ENCODE measurements around the gene PIGS. TPM values are rescaled to one million over a fixed set of nuclear protein-coding genes. Genes with fewer than 3 reads are reported as not detected.

The PIGS gene
- polyA plus RNA-seq, 3 donors: 59.4 to 87.5 (median 84.9) TPM

DNA sequence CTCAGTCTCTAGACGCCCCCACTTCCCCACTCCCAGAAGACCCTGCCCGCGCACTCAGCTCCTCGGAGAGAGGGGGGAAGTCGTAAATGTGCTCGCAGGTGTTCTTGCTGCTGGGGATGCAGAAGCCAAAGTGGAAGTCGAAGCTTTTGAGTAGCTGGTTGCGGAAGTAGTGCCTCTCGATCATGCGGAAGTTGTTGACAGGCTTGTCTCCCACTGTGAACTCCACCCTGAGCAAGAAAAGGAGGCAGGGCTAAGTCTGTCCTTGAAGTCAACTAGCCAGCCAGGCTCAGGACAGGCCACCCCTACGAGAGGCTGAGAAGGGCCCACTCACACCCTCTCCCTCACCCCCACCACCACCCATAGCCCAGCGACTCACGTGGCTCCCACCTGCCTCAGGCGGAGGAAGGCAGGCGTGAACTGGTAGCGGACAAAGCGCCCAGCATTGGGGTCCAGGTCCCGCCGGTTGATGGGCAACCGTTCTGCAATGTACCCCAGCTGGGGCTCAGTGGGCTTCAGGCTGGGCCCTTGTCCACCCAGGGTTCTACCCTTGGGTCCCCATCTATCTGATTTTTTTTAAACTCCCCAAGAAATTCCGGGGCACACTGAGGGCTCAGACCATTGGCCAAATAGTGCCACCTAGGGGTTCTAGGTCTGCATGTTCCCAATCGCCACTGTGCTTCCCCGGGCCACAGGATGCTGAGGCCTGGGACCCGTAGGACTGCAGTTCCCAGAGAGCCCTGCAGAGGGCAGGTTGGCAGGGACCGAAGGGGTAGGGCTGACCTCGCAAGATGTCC lies 23.5 kb downstream of the PIGS start:
- peaks cover 52% of the 10 kb centered on the region for H3K4me1 Mint-ChIP-seq

DNA sequence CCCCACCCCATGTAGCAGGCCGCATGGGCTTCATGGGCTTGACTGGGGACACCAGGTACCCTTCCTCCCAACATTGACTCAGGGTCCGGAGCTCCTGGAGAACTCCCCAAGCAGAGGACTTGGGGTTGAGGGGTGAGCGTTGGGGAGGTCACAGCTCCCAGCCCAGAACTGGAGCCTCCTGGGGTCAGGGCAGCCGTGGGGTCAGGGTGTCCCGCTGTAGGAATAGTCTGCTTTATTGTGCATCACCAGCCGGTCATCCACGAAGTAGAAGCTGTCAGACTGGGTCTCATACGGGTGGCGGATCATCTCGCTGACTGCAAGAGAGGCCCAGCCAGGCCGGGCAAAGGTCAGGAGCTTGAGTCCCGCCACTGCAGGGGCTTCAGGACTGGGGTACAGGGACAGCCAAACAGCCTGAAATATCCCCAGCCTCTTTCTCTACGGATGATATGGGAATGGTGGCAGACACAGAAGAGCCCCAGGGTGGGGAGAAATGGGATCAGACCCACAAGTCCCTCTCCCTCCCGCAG lies 24.2 kb downstream of the PIGS start:
- no peaks in the 10 kb centered on the region for H3K9me3 Mint-ChIP-seq
- H3K4me2 ChIP-seq (replicated peaks; ENCODE audit: extremely low read depth, low read length, poor library complexity, severe bottlenecking): peak overlapping the region; percentile 73
- peak overlapping the region; percentile 74 for H2AFZ ChIP-seq (ENCODE audit: insufficient read depth, low read depth, low read length, poor library complexity, severe bottlenecking)
- 92% methylated on average over 9 of the region's 14 CpGs for WGBS (ENCODE audit: insufficient coverage)
- intact Hi-C loops (cut with micrococcal nuclease): no loop called here
- H3K4me1 Mint-ChIP-seq: peaks cover 49% of the 10 kb centered on the region
- H3K4me3 ChIP-seq (replicated peaks in 1 of 3; ENCODE audit: low read depth in 2 of 3, low read length in 3 of 3): peak overlapping the region in 1 of 3 experiments; percentile 61
- TF ChIP-seq, protein P1, sequence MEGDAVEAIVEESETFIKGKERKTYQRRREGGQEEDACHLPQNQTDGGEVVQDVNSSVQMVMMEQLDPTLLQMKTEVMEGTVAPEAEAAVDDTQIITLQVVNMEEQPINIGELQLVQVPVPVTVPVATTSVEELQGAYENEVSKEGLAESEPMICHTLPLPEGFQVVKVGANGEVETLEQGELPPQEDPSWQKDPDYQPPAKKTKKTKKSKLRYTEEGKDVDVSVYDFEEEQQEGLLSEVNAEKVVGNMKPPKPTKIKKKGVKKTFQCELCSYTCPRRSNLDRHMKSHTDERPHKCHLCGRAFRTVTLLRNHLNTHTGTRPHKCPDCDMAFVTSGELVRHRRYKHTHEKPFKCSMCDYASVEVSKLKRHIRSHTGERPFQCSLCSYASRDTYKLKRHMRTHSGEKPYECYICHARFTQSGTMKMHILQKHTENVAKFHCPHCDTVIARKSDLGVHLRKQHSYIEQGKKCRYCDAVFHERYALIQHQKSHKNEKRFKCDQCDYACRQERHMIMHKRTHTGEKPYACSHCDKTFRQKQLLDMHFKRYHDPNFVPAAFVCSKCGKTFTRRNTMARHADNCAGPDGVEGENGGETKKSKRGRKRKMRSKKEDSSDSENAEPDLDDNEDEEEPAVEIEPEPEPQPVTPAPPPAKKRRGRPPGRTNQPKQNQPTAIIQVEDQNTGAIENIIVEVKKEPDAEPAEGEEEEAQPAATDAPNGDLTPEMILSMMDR (IDR thresholded peaks at IDR 0.05): no peak
- H3K27ac Mint-ChIP-seq: peak overlapping the region; percentile 86 to 97 (median 94)
- peaks cover 29% of the 10 kb centered on the region for H3K79me2 ChIP-seq (ENCODE audit: insufficient read depth, low read length)
- H3K27me3 ChIP-seq (ENCODE audit: control insufficient read depth in 2 of 2, insufficient read depth in 2 of 2, low read length in 2 of 2): no peaks in the 10 kb centered on the region
- peaks cover 38% of the 10 kb centered on the region for H4K20me1 ChIP-seq (ENCODE audit: insufficient read depth, low read length)
- H3K4me3 Mint-ChIP-seq: peak overlapping the region; percentile 70 to 78
- H3K4me1 ChIP-seq (ENCODE audit: control insufficient read depth in 1 of 2, insufficient read depth in 2 of 2, low read length in 2 of 2): peaks cover 53 to 54% of the 10 kb centered on the region in 2 donors
- peaks cover 20 to 32% of the 10 kb centered on the region in 2 donors for H3K36me3 Mint-ChIP-seq
- H3K36me3 ChIP-seq (replicated peaks in 1 of 2; ENCODE audit: control insufficient read depth in 1 of 2, insufficient read depth in 2 of 2, low read length in 2 of 2): peaks cover 8 to 16% of the 10 kb centered on the region in 2 donors
- H3K27ac ChIP-seq (ENCODE audit: low read depth in 1 of 2, low read length in 2 of 2): peak overlapping the region; percentile 86 to 88
- H3K27me3 Mint-ChIP-seq (ENCODE audit: low read depth in 3 of 3): peaks cover 0 to 8% (median 2%) of the 10 kb centered on the region in 3 donors
- no peak for DNase-seq
- no peaks in the 10 kb centered on the region for H3K9me3 ChIP-seq (replicated peaks in 1 of 2; ENCODE audit: control insufficient read depth in 1 of 2, insufficient read depth in 1 of 2, low read length in 2 of 2)
- H3K9ac ChIP-seq (ENCODE audit: insufficient read depth, low read length, poor library complexity, severe bottlenecking): no peak overlapping the region

More for the DNA sequence above, 23.5 kb downstream of the PIGS start:
- Mint-ChIP-seq H3K27ac (peak overlapping the region; percentile 86 to 97 (median 94)), H3K9me3 (no peaks in the 10 kb centered on the region), H3K4me3 (peak overlapping the region; percentile 70 to 78), H3K27me3 (ENCODE audit: low read depth in 3 of 3) (peaks cover 0 to 8% (median 2%) of the 10 kb centered on the region in 3 donors), H3K36me3 (peaks cover 20 to 33% of the 10 kb centered on the region in 2 donors)
- Histone ChIP-seq H3K36me3 (replicated peaks in 1 of 2; ENCODE audit: control insufficient read depth in 1 of 2, insufficient read depth in 2 of 2, low read length in 2 of 2) (peaks cover 8 to 16% of the 10 kb centered on the region in 2 donors), H2AFZ (ENCODE audit: insufficient read depth, low read depth, low read length, poor library complexity, severe bottlenecking) (peak overlapping the region; percentile 74), H4K20me1 (ENCODE audit: insufficient read depth, low read length) (peaks cover 38% of the 10 kb centered on the region), H3K4me3 (replicated peaks in 1 of 3; ENCODE audit: low read depth in 2 of 3, low read length in 3 of 3) (peak overlapping the region in 2 of 3 experiments; percentile 15 to 61), H3K27ac (ENCODE audit: low read depth in 1 of 2, low read length in 2 of 2) (peak overlapping the region; percentile 86 to 88), H3K9me3 (replicated peaks in 1 of 2; ENCODE audit: control insufficient read depth in 1 of 2, insufficient read depth in 1 of 2, low read length in 2 of 2) (no peaks in the 10 kb centered on the region), H3K79me2 (ENCODE audit: insufficient read depth, low read length) (peaks cover 29% of the 10 kb centered on the region), H3K27me3 (ENCODE audit: control insufficient read depth in 2 of 2, insufficient read depth in 2 of 2, low read length in 2 of 2) (no peaks in the 10 kb centered on the region), H3K4me1 (ENCODE audit: control insufficient read depth in 1 of 2, insufficient read depth in 2 of 2, low read length in 2 of 2) (peaks cover 56 to 59% of the 10 kb centered on the region in 2 donors), H3K9ac (ENCODE audit: insufficient read depth, low read length, poor library complexity, severe bottlenecking) (peak overlapping the region; percentile 52), H3K4me2 (replicated peaks; ENCODE audit: extremely low read depth, low read length, poor library complexity, severe bottlenecking) (peak overlapping the region; percentile 73)
- intact Hi-C loops (cut with micrococcal nuclease): no loop called here
- DNase-seq: peak; percentile 83 to 87 (median 86)
- 10% methylated on average over 15 of the region's 26 CpGs for whole genome bisulfite sequencing (ENCODE audit: insufficient coverage)
- TF ChIP-seq, protein P1 (IDR thresholded peaks at IDR 0.05): peak; percentile 99

All from CD14-positive monocyte (primary cell).